ENCODE results near the gene NDUFC2. TPM values are rescaled to one million over a fixed set of nuclear protein-coding genes. Genes with fewer than 3 reads are reported as not detected.
"Not testable (repeated sequence)": the region's sequence is repeated elsewhere in the genome, so short reads cannot be mapped to it uniquely, and the experiment has no call there.

NDUFC2 gene
- total and polyA plus RNA-seq, 5 donors, result 238 to 298 (median 266) TPM

DNA sequence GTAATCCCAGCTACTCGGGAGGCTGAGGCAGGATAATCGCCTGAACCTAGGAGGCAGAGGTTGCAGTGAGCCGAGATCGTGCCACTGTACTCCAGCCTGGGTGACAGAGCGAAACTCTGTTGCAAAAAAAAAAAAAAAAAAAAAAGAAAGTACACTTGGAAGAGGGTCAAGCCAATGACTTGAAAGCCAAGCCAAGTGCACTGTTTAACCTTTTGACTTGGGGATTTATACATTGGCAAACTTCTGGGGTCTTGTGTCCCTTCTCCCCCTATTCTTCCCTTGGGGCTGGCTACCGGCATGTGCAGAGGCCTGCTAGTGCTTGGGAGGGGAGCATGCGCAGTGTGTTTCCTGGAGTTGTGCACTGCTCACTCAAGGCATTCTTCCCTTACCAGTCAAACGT, 30.3 kb downstream of the NDUFC2 start:
- H3K27ac ChIP-seq (ENCODE audit: low read length), result no peak overlapping the region
- no peaks in the 10 kb centered on the region for H3K9me3 ChIP-seq (ENCODE audit: control insufficient read depth, low read length)
- H3K27me3 ChIP-seq (ENCODE audit: control insufficient read depth, insufficient read depth), result no peaks in the 10 kb centered on the region
- 78% methylated on average over 8 of the region's 8 CpGs for WGBS
- no peak overlapping the region for H3K4me3 ChIP-seq (ENCODE audit: low read length)
- ATAC-seq (no peak), DNase-seq (no peak)
- no peaks in the 10 kb centered on the region for H3K4me1 ChIP-seq (ENCODE audit: control insufficient read depth, insufficient read depth, low read length)
- intact Hi-C loops (cut with DNase I), result no loop called here

DNA sequence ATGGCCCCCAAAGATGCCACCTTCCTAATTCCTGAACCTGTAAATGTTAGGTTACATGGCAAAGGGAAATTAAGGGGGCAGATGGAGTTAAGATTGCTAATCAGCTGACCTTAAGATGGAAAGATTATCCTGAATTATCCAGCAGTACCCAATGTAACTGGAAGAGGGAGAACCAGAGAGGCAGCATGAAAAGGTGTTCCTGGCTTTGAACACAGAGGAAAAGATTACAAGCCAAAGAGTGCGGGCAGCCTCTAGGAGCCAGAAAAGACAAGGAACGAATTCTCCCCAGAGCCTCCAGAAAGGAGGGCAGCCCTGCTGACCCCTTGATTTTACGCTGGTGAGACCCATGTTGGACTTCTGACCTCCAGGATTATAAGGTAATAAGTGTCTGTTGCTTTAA, 31.1 kb downstream of the NDUFC2 start:
- no peaks in the 10 kb centered on the region for H3K9me3 ChIP-seq (ENCODE audit: control insufficient read depth, low read length)

DNA sequence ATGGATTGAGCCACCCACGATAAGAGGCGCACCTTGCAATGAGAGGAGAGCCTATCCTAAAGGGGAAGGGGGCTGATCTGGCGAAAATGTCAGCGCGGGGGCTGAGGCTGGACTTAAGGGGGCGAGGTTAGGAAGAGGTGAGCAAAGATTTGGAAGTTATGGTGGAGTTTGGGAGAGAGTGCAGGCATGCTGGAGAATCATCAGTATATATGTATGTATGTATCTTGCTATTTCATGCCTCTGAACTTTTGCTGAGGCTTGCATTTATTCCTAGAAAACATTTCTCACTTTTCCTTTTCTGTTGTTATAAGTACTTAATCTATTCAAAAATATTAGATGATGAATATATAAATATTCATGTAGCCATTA, 33.2 kb downstream of the NDUFC2 start:
- Histone ChIP-seq H3K9me3 (ENCODE audit: control insufficient read depth, low read length) (no peaks in the 10 kb centered on the region), H3K27ac (ENCODE audit: low read length) (no peak overlapping the region), H3K27me3 (ENCODE audit: control insufficient read depth, insufficient read depth) (no peaks in the 10 kb centered on the region), H3K4me3 (ENCODE audit: low read length) (no peak overlapping the region), H3K4me1 (ENCODE audit: control insufficient read depth, insufficient read depth, low read length) (no peaks in the 10 kb centered on the region)
- 21% methylated on average over 6 of the region's 6 CpGs for WGBS
- no peak for DNase-seq
- ATAC-seq, result no peak
- intact Hi-C loops (cut with DNase I), result no loop called here

More for the DNA sequence above, 31.1 kb downstream of the NDUFC2 start:
- WGBS, result 84% methylated on average over 3 of the region's 3 CpGs
- no peak for DNase-seq
- H3K4me3 ChIP-seq (ENCODE audit: low read length), result no peak overlapping the region
- H3K27ac ChIP-seq (ENCODE audit: low read length), result no peak overlapping the region
- no peak for ATAC-seq
- no peaks in the 10 kb centered on the region for H3K27me3 ChIP-seq (ENCODE audit: control insufficient read depth, insufficient read depth)
- H3K4me1 ChIP-seq (ENCODE audit: control insufficient read depth, insufficient read depth, low read length), result no peaks in the 10 kb centered on the region
- intact Hi-C loops (cut with DNase I), result no loop called here

DNA sequence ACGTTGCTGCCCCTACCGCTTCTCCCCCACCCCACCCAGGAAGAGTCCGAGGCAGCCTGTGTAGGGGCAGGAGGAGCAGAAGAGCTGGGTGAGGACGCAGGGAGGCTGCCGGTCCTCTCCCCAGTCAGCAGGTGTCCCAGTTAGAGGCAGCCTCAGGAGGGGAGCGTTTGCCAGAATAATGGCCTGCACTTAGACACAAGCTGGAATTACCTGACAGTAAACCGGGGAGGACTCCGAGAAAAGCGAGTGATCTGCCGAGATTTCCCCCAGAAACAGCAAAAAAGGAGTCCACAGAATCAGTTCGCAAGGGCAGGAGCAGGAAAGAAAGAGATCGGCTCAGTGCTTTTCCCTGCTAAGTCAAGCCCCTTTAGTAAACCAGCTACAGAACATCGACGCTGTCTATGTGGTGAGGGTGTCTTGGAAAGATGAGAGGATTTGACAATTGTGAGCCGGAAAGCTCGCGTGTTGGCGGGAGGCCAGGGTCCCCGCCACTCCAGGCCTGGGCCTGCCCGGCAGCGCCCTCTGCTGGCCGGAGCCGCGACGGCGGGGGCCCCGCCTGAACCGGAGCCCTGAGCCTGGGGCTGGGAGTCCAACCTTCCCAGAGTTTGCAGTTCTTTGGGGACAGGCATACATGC, 33.7 kb downstream of the NDUFC2 start:
- WGBS, result 3% methylated on average over 28 of the region's 28 CpGs
- ATAC-seq, result peak; percentile 89 to 93
- Histone ChIP-seq H3K27me3 (ENCODE audit: control insufficient read depth, insufficient read depth) (no peaks in the 10 kb centered on the region), H3K4me3 (ENCODE audit: low read length) (peak overlapping the region; percentile 67), H3K9me3 (ENCODE audit: control insufficient read depth, low read length) (no peaks in the 10 kb centered on the region), H3K4me1 (ENCODE audit: control insufficient read depth, insufficient read depth, low read length) (no peaks in the 10 kb centered on the region), H3K27ac (ENCODE audit: low read length) (peak overlapping the region; percentile 7)
- intact Hi-C loops (cut with DNase I), result no loop called here
- DNase-seq, result peak; percentile 84 to 96 (median 94)

DNA sequence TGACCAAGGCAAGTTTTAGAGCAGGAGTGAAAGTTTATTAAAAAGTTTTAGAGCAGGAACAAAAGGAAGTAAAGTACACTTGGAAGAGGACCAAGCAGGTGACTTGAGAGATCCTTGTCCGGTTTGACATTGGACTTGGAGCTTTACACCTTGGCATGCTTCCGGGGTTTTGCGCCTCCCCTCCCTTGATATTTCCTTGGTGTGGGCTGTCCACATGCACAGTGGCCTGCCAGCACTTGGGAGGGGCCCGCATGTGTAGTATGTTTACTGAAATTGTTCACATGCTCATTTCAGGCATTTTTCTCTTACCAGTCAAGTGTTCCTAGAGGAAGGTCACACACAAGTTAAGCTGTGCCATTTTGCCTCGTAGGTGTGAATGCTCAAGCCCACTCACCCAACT, 35.0 kb downstream of the NDUFC2 start:
- no peak overlapping the region for H3K4me3 ChIP-seq (ENCODE audit: low read length)
- intact Hi-C loops (cut with DNase I), result no loop called here
- H3K9me3 ChIP-seq (ENCODE audit: control insufficient read depth, low read length), result no peaks in the 10 kb centered on the region

DNA sequence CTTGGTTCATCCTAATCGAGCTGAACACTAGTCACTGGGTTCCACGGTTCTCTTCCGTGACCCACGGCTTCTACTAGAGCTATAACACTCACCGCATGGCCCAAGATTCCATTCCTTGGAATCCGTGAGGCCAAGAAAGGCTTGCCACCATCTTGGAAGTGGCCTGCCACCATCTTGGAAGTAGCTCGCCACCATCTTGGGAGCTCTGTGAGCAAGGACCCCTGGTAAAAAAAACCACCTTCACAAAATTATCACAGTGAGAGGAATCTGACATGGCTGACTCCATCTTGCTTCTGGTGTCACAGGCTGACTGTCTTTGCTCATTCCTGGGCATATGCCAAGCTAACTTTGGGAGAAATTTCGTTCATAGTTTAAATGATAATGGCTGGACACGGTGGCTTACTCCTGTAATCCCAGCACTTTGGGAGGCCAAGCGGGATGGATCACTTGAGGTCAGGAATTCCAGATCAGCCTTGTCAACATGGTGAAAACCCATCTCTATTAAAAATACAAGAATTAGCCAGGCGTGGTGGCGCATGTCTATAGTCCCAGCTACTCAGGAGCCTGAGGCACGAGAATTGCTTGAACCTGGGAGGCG, 37.7 kb downstream of the NDUFC2 start:
- WGBS, result 93% methylated on average over 14 of the region's 14 CpGs
- Histone ChIP-seq H3K27me3 (ENCODE audit: control insufficient read depth, insufficient read depth) (no peaks in the 10 kb centered on the region), H3K4me3 (ENCODE audit: low read length) (no peak overlapping the region), H3K27ac (ENCODE audit: low read length) (no peak overlapping the region), H3K4me1 (ENCODE audit: control insufficient read depth, insufficient read depth, low read length) (peaks cover 2% of the 10 kb centered on the region), H3K9me3 (ENCODE audit: control insufficient read depth, low read length) (no peaks in the 10 kb centered on the region)
- no peak for ATAC-seq
- intact Hi-C loops (cut with DNase I), result no loop called here
- DNase-seq, result no peak

More for the DNA sequence above, 35.0 kb downstream of the NDUFC2 start:
- H3K4me1 ChIP-seq (ENCODE audit: control insufficient read depth, insufficient read depth, low read length), result peaks cover 2% of the 10 kb centered on the region
- ATAC-seq, result no peak
- no peak overlapping the region for H3K27ac ChIP-seq (ENCODE audit: low read length)
- 89% methylated on average over 5 of the region's 5 CpGs for WGBS
- H3K27me3 ChIP-seq (ENCODE audit: control insufficient read depth, insufficient read depth), result no peaks in the 10 kb centered on the region
- no peak for DNase-seq

DNA sequence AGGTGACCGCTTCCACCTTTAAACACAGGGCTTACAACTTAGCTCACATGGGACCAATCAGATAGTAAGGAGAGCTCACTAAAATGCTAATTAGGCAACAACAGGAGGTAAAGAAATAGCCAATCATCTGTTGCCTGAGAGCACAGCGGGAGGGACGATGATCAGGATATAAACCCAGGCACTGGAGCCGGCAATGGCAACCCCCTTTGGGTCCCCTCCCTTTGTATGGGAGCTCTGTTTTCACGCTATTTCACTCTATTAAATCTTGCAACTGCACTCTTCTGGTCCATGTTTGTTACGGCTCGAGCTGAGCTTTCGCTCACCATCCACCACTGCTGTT, 38.3 kb downstream of the NDUFC2 start:
- ATAC-seq; DNase-seq; H3K4me1 ChIP-seq (ENCODE audit: control insufficient read depth, insufficient read depth, low read length); H3K9me3 ChIP-seq (ENCODE audit: control insufficient read depth, low read length); H3K27ac ChIP-seq (ENCODE audit: low read length); H3K4me3 ChIP-seq (ENCODE audit: low read length); H3K27me3 ChIP-seq (ENCODE audit: control insufficient read depth, insufficient read depth); intact Hi-C loops (cut with DNase I): not testable (repeated sequence)
- 98% methylated on average over 8 of the region's 8 CpGs for WGBS

DNA sequence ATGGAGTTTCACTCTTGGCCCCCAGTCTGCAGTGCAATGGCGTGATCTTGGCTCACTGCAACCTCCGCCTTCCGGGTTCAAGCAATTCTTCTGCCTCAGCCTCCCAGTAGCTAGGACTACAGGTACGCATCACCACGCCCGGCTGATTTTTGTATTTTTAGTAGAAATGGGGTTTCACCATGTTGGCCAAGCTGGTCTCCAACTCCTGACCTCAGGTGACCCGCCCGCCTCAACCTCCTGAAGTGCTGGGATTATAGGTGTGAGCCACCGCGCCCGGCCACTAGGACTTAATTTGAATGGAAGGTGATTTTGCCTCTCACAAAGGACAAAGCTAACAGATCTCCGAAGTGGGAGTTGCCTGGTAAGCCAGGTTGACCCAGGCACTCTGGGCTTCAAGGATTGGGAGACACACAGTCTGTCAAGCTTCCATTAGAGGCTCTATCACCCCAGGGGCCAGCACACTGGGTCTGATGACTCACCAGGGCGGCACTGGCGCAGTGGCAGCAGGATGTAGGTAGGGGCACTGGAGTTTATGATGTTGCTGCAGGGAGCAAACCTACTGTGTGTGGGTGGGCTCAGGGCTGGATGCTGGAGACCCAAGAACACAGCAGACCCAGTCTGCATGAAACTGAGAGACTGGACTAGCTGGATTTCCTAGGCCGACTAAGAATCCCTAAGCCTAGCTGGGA, 38.8 kb downstream of the NDUFC2 start:
- no peak overlapping the region for H3K4me3 ChIP-seq (ENCODE audit: low read length)
- no peak for ATAC-seq
- intact Hi-C loops (cut with DNase I), result no loop called here

DNA sequence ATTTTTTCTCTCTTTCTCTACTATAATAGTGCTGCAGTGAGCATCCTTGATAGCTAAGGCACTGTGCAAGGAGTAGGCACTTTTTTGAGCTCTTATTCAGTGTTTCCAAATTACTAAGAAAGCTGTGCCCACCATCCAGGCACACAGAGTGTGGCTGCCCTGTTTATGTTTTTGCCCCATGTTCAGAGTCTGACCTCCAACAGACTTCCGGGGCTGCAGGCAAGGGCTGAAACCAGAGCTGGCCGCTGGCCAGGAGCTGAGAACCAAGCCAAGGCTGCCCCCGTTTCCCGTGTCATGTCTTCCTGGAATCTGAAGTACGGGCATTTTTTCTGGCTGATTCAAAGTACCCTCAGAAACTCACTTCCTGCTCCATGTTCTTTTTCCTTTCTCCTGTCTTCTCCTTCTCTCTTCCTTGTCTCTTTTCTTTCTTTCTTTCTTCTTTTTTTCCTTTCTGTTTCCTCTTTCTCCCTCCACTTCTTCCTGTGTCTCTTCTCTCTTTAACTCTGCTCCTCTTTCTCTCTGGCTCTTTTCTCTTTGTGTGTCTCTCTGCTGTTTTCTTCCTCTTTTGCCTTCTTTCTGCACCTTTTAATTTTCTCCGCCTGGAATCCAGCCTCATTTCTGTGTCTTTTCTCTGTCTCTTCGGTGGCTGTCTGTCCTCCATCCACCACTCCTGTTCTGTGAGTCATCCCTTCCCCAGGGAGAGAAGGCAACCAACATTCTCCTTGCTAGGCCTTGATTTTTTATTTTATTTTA, 39.6 kb downstream of the NDUFC2 start:
- ATAC-seq (peak; percentile 50 to 67), DNase-seq (peak; percentile 74 to 90 (median 85))
- no peaks in the 10 kb centered on the region for H3K27me3 ChIP-seq (ENCODE audit: control insufficient read depth, insufficient read depth)
- peaks cover 2% of the 10 kb centered on the region for H3K4me1 ChIP-seq (ENCODE audit: control insufficient read depth, insufficient read depth, low read length)
- intact Hi-C loops (cut with DNase I), result no loop called here
- 19% methylated on average over 7 of the region's 7 CpGs for WGBS
- no peaks in the 10 kb centered on the region for H3K9me3 ChIP-seq (ENCODE audit: control insufficient read depth, low read length)
- peak overlapping the region; percentile 36 for H3K4me3 ChIP-seq (ENCODE audit: low read length)
- H3K27ac ChIP-seq (ENCODE audit: low read length), result no peak overlapping the region

More for the DNA sequence above, 38.8 kb downstream of the NDUFC2 start:
- Histone ChIP-seq H3K9me3 (ENCODE audit: control insufficient read depth, low read length) (no peaks in the 10 kb centered on the region), H3K27ac (ENCODE audit: low read length) (no peak overlapping the region), H3K4me1 (ENCODE audit: control insufficient read depth, insufficient read depth, low read length) (peaks cover 2% of the 10 kb centered on the region), H3K27me3 (ENCODE audit: control insufficient read depth, insufficient read depth) (no peaks in the 10 kb centered on the region)
- no peak for DNase-seq
- 89% methylated on average over 15 of the region's 15 CpGs for WGBS

DNA sequence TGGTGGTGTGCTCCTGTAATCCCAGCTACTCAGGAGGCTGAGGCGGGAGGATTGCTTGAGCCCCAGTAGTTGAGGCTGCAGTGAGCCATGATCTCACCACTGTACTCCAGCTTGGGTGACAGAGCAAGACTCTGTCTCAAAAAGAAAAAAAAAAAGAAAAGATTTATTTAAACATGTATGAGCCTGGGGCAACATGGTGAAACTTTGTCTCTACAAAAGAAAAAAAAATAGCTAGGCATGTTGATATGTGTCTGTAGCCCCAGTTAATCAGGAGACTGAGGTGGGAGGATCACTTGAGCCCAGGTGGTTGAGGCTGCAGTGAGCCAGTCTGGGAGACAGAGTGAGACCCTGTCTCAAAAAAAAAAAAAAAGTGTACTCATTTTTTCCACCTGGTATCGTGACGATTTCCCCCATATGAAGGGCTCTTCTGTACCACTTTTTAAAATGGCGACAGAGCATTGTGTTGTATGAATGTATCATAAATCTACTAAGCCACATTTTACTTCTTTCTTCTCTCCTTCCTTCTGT, 40.2 kb downstream of the NDUFC2 start:
- Histone ChIP-seq H3K27ac (ENCODE audit: low read length) (no peak overlapping the region), H3K9me3 (ENCODE audit: control insufficient read depth, low read length) (no peaks in the 10 kb centered on the region), H3K4me3 (ENCODE audit: low read length) (no peak overlapping the region), H3K27me3 (ENCODE audit: control insufficient read depth, insufficient read depth) (no peaks in the 10 kb centered on the region), H3K4me1 (ENCODE audit: control insufficient read depth, insufficient read depth, low read length) (peaks cover 2% of the 10 kb centered on the region)
- DNase-seq, result no peak
- WGBS, result 89% methylated on average over 4 of the region's 4 CpGs
- intact Hi-C loops (cut with DNase I), result no loop called here
- ATAC-seq, result no peak
